ENCODE data around the gene TEX22.

Gene TEX22

DNA sequence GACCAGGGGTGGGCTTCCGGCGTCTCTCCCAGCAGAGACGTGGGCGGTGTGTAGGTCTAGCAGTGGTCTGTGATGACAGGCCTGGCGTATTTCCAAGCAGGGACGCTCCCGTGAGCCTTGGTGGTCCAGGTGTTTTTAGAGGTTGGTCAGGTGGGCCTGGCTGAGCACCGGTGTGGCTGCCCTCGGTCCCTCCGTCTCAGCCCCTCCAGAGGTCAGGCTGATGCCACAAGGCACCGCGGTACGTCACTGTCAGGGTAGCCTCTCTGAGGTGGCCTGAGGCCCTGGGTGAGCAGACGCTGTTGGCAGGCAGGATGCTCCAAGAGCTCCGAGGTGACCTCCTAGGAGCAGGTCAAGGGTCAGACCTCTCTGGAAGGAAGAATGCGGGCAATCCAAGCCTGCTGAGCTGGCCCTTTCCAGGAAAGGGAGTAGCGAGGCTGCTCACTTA, 34.8 kb downstream of the TEX22 start:
- Histone ChIP-seq H3K4me2 (ENCODE audit: low read length) (no peak overlapping the region), H3K36me3 (ENCODE audit: insufficient read depth, low read length) (peaks cover 75% of the 10 kb centered on the region), H3F3A (ENCODE audit: insufficient read depth, low read length) (peaks cover 6% of the 10 kb centered on the region; the same call in 1 of the 2 replicates), H3K9ac (ENCODE audit: low read length) (no peak overlapping the region), H3K4me1 (ENCODE audit: insufficient read depth, low read length, severe bottlenecking) (no peaks in the 10 kb centered on the region), H3K27me3 (ENCODE audit: insufficient read depth, low read length) (no peaks in the 10 kb centered on the region), H3K9me2 (ENCODE audit: low read depth, low read length) (no peaks in the 10 kb centered on the region), H4K20me1 (ENCODE audit: insufficient read depth, low read length) (no peaks in the 10 kb centered on the region), H3K27ac (ENCODE audit: low read depth, low read length, poor library complexity, severe bottlenecking) (no peak overlapping the region), H3K79me2 (ENCODE audit: insufficient read depth, low read length) (peaks cover 87% of the 10 kb centered on the region), H2AFZ (ENCODE audit: low read length) (no peak overlapping the region), H3K9me3 (ENCODE audit: low read length) (peaks cover 29% of the 10 kb centered on the region), H3K4me3 (ENCODE audit: low read depth, low read length, poor library complexity, severe bottlenecking) (no peak overlapping the region)
- TF ChIP-seq, protein P1, sequence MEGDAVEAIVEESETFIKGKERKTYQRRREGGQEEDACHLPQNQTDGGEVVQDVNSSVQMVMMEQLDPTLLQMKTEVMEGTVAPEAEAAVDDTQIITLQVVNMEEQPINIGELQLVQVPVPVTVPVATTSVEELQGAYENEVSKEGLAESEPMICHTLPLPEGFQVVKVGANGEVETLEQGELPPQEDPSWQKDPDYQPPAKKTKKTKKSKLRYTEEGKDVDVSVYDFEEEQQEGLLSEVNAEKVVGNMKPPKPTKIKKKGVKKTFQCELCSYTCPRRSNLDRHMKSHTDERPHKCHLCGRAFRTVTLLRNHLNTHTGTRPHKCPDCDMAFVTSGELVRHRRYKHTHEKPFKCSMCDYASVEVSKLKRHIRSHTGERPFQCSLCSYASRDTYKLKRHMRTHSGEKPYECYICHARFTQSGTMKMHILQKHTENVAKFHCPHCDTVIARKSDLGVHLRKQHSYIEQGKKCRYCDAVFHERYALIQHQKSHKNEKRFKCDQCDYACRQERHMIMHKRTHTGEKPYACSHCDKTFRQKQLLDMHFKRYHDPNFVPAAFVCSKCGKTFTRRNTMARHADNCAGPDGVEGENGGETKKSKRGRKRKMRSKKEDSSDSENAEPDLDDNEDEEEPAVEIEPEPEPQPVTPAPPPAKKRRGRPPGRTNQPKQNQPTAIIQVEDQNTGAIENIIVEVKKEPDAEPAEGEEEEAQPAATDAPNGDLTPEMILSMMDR (IDR thresholded peaks at IDR 0.05; ENCODE audit: low read length) = no peak
- TF ChIP-seq EZH2 (IDR thresholded peaks at IDR 0.05; ENCODE audit: borderline replicate concordance, low read length) = no peak

DNA sequence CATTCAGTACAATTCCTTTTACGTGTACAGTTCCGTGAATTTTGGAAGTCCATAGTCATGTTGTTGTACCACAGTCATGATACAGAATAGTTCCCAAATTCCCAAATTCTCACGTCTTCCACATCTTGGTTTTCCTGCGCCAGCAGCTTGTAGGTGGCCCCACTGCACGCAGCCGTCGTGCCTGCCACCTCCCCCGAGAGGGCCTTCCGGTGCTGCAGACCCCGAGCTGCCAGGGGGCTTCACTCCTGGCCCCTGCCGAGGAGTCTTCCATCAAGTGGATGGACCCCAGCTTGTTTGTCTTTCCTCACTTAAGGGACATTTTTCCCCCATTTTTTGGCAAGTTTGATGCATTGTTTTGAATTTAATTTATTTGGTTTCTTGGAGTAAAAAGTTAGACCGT, 38.1 kb downstream of the TEX22 start:
- Histone ChIP-seq H3K4me3 (ENCODE audit: low read depth, low read length, poor library complexity, severe bottlenecking) (no peak overlapping the region), H4K20me1 (ENCODE audit: insufficient read depth, low read length) (no peaks in the 10 kb centered on the region), H3F3A (ENCODE audit: insufficient read depth, low read length) (peaks cover 6% of the 10 kb centered on the region; the same call in 1 of the 2 replicates), H3K79me2 (ENCODE audit: insufficient read depth, low read length) (peaks cover 63% of the 10 kb centered on the region), H3K27ac (ENCODE audit: low read depth, low read length, poor library complexity, severe bottlenecking) (peak overlapping the region; percentile 56), H3K9ac (ENCODE audit: low read length) (no peak overlapping the region), H3K9me3 (ENCODE audit: low read length) (peaks cover 17% of the 10 kb centered on the region), H3K4me1 (ENCODE audit: insufficient read depth, low read length, severe bottlenecking) (no peaks in the 10 kb centered on the region), H3K9me2 (ENCODE audit: low read depth, low read length) (no peaks in the 10 kb centered on the region), H3K36me3 (ENCODE audit: insufficient read depth, low read length) (peaks cover 73% of the 10 kb centered on the region), H3K27me3 (ENCODE audit: insufficient read depth, low read length) (no peaks in the 10 kb centered on the region), H3K4me2 (ENCODE audit: low read length) (no peak overlapping the region), H2AFZ (ENCODE audit: low read length) (no peak overlapping the region)
- TF ChIP-seq EZH2 (IDR thresholded peaks at IDR 0.05; ENCODE audit: borderline replicate concordance, low read length) = no peak
- TF ChIP-seq, protein P1 (IDR thresholded peaks at IDR 0.05; ENCODE audit: low read length) = no peak

DNA sequence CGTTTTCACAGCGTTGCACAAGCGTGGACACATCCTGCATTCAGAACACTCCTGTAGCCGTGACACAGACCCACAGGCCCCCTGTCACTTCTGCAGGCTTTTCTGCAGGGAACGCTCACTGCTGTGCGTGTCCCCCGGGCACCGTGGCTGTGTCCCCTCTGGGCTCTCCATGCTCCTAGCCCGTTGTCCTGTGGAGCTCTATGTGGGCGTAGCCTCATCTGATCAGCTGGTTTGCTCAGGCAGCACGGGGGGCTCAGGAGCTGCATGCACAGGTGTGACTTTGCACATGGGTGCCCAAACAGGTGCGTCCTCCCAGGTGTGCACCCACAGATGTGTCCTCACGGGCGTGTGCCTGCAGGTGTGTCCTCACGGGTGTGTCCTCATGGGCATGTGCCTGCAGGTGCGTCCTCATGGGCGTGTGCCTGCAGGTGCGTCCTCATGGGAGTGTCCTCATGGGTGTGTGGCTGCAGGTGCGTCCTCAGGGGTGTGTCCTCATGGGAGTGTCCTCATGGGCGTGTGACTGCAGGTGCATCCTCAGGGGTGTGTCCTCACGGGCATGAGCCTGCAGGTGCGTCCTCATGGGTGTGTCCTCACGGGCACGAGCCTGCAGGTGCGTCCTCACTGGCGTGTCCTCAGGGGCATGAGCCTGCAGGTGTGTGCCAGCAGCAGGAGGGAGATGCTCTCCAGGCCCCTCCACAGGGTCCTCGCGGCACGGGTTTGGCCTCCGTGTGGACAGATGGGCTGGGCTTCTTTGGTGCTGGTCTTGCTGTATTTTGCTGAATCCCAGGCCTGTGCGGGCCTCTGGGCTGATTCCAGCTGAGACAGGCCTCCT, 38.8 kb downstream of the TEX22 start:
- Histone ChIP-seq H3K9me2 (ENCODE audit: low read depth, low read length) (no peaks in the 10 kb centered on the region), H3K27ac (ENCODE audit: low read depth, low read length, poor library complexity, severe bottlenecking) (peak overlapping the region; percentile 56), H3K4me3 (ENCODE audit: low read depth, low read length, poor library complexity, severe bottlenecking) (no peak overlapping the region), H3F3A (ENCODE audit: insufficient read depth, low read length) (peaks cover 6% of the 10 kb centered on the region; the same call in 1 of the 2 replicates), H3K36me3 (ENCODE audit: insufficient read depth, low read length) (peaks cover 72% of the 10 kb centered on the region), H3K79me2 (ENCODE audit: insufficient read depth, low read length) (peaks cover 57% of the 10 kb centered on the region), H3K4me1 (ENCODE audit: insufficient read depth, low read length, severe bottlenecking) (no peaks in the 10 kb centered on the region), H3K4me2 (ENCODE audit: low read length) (no peak overlapping the region), H3K27me3 (ENCODE audit: insufficient read depth, low read length) (no peaks in the 10 kb centered on the region), H3K9ac (ENCODE audit: low read length) (no peak overlapping the region), H3K9me3 (ENCODE audit: low read length) (peaks cover 13% of the 10 kb centered on the region), H4K20me1 (ENCODE audit: insufficient read depth, low read length) (no peaks in the 10 kb centered on the region), H2AFZ (ENCODE audit: low read length) (no peak overlapping the region)
- TF ChIP-seq, protein P1 (IDR thresholded peaks at IDR 0.05; ENCODE audit: low read length) = no peak
